ENCODE results near the gene ZMPSTE24. TPM values are rescaled to one million over a fixed set of nuclear protein-coding genes. Genes with fewer than 3 reads are reported as not detected.

ZMPSTE24 gene
- total and polyA plus RNA-seq, 10 of the 15 experiments (the other 5 are each of a cell fraction or from before 2014, with no cell fraction given): 21.5 to 84.4 (median 43.6) TPM

- TF ChIP-seq CTCF (IDR thresholded peaks at IDR 0.05 in 2 of 3, conservative IDR thresholded peaks at IDR 0.05 in 1 of 3; ENCODE audit: control insufficient read depth in 2 of 3, extremely low read depth in 1 of 3, insufficient read depth in 1 of 3, low read depth in 3 of 3, low read length in 3 of 3) (no peak), EGR1 (IDR thresholded peaks at IDR 0.05; ENCODE audit: borderline replicate concordance in 1 of 2, low read depth in 2 of 2, low read length in 2 of 2) (no peak), ZNF217 (IDR thresholded peaks at IDR 0.05) (no peak), ZNF687 (IDR thresholded peaks at IDR 0.05) (no peak), CHD1 (IDR thresholded peaks at IDR 0.05; ENCODE audit: low read depth, low read length) (no peak), TAF1 (IDR thresholded peaks at IDR 0.05; ENCODE audit: borderline replicate concordance, low read depth, low read length) (no peak), ATF2 (IDR thresholded peaks at IDR 0.05; ENCODE audit: low read length) (no peak), MEF2B (IDR thresholded peaks at IDR 0.05; ENCODE audit: partially characterized antibody, poor library complexity, severe bottlenecking) (no peak), MTA3 (IDR thresholded peaks at IDR 0.05; ENCODE audit: borderline replicate concordance, low read length) (no peak), STAT3 (IDR thresholded peaks at IDR 0.05; ENCODE audit: low read depth, low read length) (no peak), PRDM15 (CRISPR knock-in tag; IDR thresholded peaks at IDR 0.05) (no peak)
Observed at GRCh38 chr1:40251456-40251855, 6.6 kb upstream of the ZMPSTE24 start (continued).
